LNCaP clone FGC (cell line): ENCODE data around the gene TFAM.
A peak's percentile ranks its signal among the peaks of the same experiment; 100 is the strongest.
"Not testable (repeated sequence)": the region's sequence is repeated elsewhere in the genome, so short reads cannot be mapped to it uniquely, and the experiment has no call there.

ENCODE experiments used
- DNase-seq: peaks from one replicate; pipeline ENCODE4 v3.0.0-alpha.2; 2011; ENCODE audit warnings: low read depth
- H3K4me3 ChIP-seq: 2 replicates; pipeline ENCODE4 v1.5.1; 2011; ENCODE audit warnings: mild to moderate bottlenecking, low read depth, low read length, control low read depth
- TF ChIP-seq, protein P1 (sequence below): IDR thresholded peaks from 2 replicates; pipeline ENCODE4 v1.5.1; 2012; ENCODE audit warnings: mild to moderate bottlenecking; ENCODE audit not compliant: control insufficient read depth, insufficient read depth; ENCODE audit errors: extremely low read depth

TFAM gene

DNA sequence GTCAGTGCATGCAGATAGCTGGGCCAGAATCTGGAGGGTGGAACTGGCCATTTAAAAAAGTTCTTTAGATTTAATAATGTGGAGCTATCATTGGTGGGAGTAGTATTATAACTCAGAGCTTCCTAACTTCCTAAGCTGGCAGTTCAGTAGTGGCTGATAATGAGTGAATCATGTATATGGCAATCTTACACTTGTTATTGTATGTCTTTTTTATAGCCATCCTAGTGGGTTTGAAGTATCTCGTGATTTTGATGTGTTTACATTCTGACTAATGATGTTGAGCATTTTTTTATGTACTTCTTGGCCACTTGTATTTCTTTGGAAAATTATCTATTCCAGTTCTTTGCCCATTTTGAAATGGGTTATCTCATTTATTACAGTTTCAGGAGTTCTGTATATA is 15.4 kb downstream of the TFAM start:
- H3K4me3 ChIP-seq: no peak overlapping the region
- TF ChIP-seq, protein P1, sequence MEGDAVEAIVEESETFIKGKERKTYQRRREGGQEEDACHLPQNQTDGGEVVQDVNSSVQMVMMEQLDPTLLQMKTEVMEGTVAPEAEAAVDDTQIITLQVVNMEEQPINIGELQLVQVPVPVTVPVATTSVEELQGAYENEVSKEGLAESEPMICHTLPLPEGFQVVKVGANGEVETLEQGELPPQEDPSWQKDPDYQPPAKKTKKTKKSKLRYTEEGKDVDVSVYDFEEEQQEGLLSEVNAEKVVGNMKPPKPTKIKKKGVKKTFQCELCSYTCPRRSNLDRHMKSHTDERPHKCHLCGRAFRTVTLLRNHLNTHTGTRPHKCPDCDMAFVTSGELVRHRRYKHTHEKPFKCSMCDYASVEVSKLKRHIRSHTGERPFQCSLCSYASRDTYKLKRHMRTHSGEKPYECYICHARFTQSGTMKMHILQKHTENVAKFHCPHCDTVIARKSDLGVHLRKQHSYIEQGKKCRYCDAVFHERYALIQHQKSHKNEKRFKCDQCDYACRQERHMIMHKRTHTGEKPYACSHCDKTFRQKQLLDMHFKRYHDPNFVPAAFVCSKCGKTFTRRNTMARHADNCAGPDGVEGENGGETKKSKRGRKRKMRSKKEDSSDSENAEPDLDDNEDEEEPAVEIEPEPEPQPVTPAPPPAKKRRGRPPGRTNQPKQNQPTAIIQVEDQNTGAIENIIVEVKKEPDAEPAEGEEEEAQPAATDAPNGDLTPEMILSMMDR: no peak
- DNase-seq: no peak

DNA sequence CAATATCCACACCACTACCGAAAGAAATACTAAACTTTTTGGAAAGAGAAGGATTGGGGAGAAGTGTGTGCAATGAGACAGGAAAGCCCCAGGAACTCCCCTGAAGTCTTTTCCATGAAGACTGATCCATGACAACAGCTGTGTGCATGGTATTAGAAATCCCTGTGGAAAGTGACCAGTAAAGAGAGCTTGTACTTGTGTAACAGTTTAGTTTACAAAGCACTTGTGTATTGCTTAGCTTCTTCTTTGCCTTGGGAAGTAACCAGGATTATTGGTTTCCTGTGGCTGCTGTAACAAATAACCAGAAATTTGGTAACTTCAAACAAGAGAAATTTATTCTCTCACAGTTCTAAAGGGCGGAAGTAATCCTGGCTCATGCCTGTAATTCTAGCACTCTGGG is 18.8 kb downstream of the TFAM start:
- no peak for DNase-seq
- TF ChIP-seq, protein P1: no peak
- no peak overlapping the region for H3K4me3 ChIP-seq

DNA sequence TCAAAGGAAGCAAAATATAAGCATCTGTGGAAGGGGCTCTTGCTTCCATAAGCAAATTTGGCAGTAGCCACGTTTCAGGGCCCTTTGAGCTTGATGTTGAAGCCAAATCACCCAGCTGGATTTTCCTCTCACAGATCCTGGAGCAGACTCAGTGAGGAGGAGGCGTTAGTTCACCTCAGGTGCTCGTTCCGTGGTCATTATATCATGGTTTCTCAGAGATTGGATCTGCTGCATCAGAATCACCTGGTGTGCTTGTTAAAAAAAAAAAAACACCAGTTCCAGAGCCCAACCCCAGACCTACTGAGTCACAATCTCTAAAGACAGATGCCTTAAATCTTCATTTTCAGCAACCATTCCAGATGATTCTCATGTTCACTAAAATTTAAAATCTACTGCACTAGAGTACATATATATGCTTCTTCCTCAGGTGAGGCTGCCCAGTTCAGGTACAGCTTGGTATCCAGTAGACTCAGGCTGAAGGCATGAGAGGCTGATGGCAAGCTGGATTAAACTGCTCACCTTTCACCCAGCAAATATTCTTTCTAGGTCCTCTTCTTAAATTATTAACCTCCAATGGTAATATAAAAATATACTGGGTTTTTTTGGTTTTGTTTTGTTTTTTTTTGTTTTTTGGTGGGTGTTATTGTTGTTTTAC is 24.9 kb downstream of the TFAM start:
- H3K4me3 ChIP-seq: no peak overlapping the region
- no peak for DNase-seq
- TF ChIP-seq, protein P1: no peak

DNA sequence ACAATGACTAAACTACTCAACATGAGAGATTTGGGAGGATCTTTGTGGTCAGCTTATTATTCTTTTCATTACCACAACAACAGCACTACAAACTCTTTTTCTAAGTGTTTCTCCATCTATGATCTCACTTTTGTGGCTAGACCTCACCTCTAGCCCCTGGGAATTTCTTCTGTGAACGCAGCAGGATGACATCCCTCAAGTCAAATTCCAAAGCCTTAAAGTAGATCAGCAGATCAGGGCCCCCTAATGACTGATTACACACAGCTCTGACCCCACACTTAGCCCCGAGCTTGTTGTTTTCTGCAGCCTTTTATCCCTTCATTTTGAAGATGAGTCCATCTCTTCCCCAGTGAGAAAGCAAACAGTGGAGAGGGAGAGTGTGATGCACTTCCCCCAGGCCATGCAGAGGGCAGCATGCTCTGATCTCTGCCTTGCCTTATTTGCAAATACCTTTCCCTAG is 27.3 kb downstream of the TFAM start:
- TF ChIP-seq, protein P1: peak; percentile 31; the same call in 1 of the 2 replicates
- H3K4me3 ChIP-seq: no peak overlapping the region
- no peak for DNase-seq

DNA sequence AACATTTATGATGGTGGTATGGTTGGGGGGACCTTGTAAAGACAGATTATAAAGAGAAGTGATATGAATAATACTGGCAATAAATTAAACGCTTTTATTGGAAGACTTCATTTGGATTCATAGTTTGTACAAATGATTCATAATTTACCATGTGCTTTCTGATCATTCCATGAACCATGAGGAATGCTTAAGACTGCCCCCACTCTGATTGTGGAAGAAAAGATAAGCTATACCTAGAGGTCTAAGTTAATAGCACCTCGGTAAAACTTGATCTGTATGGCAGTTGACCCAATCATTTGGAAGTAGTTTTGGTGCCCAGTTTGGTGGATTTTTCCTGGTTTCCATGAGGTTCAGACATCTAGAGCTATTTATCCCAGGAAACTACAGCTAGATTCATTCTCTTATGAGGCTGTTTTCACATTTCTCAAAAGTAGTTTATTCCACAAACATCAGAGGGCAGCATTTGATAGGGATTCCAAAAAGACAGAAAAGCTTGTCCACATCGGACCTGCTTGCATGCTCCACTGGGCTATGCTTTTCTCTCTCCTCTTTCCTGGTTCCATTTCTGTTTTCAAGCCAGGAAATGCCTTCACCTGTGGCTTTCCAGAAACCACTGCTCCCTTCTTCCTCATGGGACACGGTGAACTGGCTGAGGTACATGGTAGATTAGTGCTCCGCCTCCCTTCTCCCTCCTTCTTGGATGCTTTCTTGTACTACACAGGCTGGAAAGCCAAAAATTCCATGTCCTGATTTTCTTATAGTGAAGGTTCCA is 29.2 kb downstream of the TFAM start:
- no peak overlapping the region for H3K4me3 ChIP-seq
- peak; percentile 44 for DNase-seq
- TF ChIP-seq, protein P1: peak; percentile 72

DNA sequence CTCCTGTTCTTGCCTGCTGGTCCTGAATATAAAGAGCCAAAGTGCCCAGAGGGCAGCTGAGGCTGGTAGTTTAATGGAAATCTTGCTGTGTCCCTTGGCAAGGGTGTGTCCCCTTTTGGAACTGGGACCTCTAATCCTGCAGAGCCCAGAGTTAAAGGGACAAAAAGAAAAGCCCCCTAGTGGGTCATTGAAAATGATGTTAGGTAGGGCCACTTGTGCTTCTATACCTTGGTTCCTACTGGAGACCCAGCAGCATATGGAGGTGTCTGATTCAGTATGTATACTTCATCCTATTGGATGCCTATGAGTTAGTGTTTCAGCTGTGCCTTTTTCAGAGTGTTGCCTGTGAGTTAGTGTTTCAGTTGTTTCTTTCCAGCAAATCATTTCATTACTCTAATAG is 30.5 kb downstream of the TFAM start:
- TF ChIP-seq, protein P1: no peak
- DNase-seq: no peak
- no peak overlapping the region for H3K4me3 ChIP-seq

DNA sequence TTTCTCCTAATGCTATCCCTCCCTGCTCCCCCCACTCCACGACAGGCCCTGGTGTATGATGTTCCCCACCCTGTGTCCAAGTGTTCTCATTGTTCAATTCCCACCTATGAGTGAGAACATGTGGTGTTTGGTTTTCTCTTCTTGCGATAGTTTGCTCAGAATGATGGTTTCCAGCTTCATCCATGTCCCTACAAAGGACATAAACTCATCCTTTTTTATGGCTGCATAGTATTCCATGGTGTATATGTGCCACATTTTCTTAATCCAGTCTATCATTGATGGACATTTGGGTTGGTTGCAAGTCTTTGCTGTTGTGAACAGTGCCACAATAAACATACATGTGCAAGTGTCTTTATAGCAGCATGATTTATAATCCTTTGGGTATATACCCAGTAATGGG is 32.7 kb downstream of the TFAM start:
- H3K4me3 ChIP-seq, DNase-seq: not testable (repeated sequence)
